Colon (tissue), 2 donors: Measurements from ENCODE around the gene UBE2D2.
"Not testable (repeated sequence)": the region's sequence is repeated elsewhere in the genome, so short reads cannot be mapped to it uniquely, and the experiment has no call there.

Experiments used
- FAIRE-seq: peaks from 2 replicates; lab custom pipeline; 2012; peaks lifted over from hg19 to GRCh38; lab: Jason Lieb, UNC
- donor health status: control.
- donor health status: control.

UBE2D2 gene

GRCh38 chr5:139584137-139584536 is 23.0 kb downstream of the UBE2D2 start:
- FAIRE-seq: no peak

GRCh38 chr5:139588116-139588515 is 27.0 kb downstream of the UBE2D2 start:
- FAIRE-seq: not testable (repeated sequence)

- no peak for FAIRE-seq
These were observed 27.8 kb downstream of the UBE2D2 start for GRCh38 chr5:139588962-139589361.

- FAIRE-seq: no peak
These were observed 31.1 kb downstream of the UBE2D2 start for GRCh38 chr5:139592289-139592688.

GRCh38 chr5:139593076-139593475 is 31.9 kb downstream of the UBE2D2 start:
- FAIRE-seq: not testable (repeated sequence)

GRCh38 chr5:139593716-139594319 is 32.7 kb downstream of the UBE2D2 start:
- FAIRE-seq: no peak

GRCh38 chr5:139597134-139597533 is 36.0 kb downstream of the UBE2D2 start:
- no peak for FAIRE-seq

- FAIRE-seq: not testable (repeated sequence)
These were observed 37.4 kb downstream of the UBE2D2 start for GRCh38 chr5:139598601-139598965.

- FAIRE-seq: no peak
These were observed 39.3 kb downstream of the UBE2D2 start for GRCh38 chr5:139600336-139600949.

GRCh38 chr5:139601429-139601828 is 40.3 kb downstream of the UBE2D2 start:
- no peak for FAIRE-seq

- FAIRE-seq: not testable (repeated sequence)
These were observed 40.8 kb downstream of the UBE2D2 start for GRCh38 chr5:139601948-139602347.

- FAIRE-seq: no peak
These were observed 44.7 kb downstream of the UBE2D2 start for GRCh38 chr5:139605887-139606286.

- FAIRE-seq: no peak
These were observed 50.8 kb downstream of the UBE2D2 start for GRCh38 chr5:139611703-139612584.

GRCh38 chr5:139619861-139620260 is 58.7 kb downstream of the UBE2D2 start:
- FAIRE-seq: no peak

- not testable (repeated sequence) for FAIRE-seq
These were observed 64.3 kb downstream of the UBE2D2 start for GRCh38 chr5:139625398-139625797.

- no peak for FAIRE-seq
These were observed 69.7 kb downstream of the UBE2D2 start for GRCh38 chr5:139630855-139631254.

GRCh38 chr5:139631520-139632165 is 70.5 kb downstream of the UBE2D2 start:
- no peak for FAIRE-seq

GRCh38 chr5:139633295-139634027 is 72.3 kb downstream of the UBE2D2 start:
- FAIRE-seq: no peak

GRCh38 chr5:139634028-139634325 is 72.8 kb downstream of the UBE2D2 start:
- no peak for FAIRE-seq

- FAIRE-seq: no peak
These were observed 73.4 kb downstream of the UBE2D2 start for GRCh38 chr5:139634541-139634940.

GRCh38 chr5:139635191-139635590 is 74.1 kb downstream of the UBE2D2 start:
- FAIRE-seq: no peak

- no peak for FAIRE-seq
These were observed 74.6 kb downstream of the UBE2D2 start for GRCh38 chr5:139635606-139636206.
